GM19324 (cell line): Measurements from ENCODE around the gene ACTG2.
A peak's percentile ranks its signal among the peaks of the same experiment; 100 is the strongest.

ENCODE experiments used
- ATAC-seq: cut with Tn5 transposase; IDR thresholded peaks from one replicate; pipeline ENCODE4 v1.9.1; 2021; ENCODE audit warnings: mild to moderate bottlenecking, moderate library complexity; ENCODE audit not compliant: unreplicated experiment, low FRiP score

Gene ACTG2

GRCh38 chr2:73911548-73912208 lies 18.9 kb downstream of the ACTG2 start:
- ATAC-seq: no peak

- ATAC-seq: no peak
Observed at GRCh38 chr2:73913414-73914054, 20.7 kb downstream of the ACTG2 start.

GRCh38 chr2:73914667-73915066 lies 21.9 kb downstream of the ACTG2 start:
- ATAC-seq: no peak

- no peak for ATAC-seq
Observed at GRCh38 chr2:73915437-73915993, 22.7 kb downstream of the ACTG2 start.

- no peak for ATAC-seq
Observed at GRCh38 chr2:73916666-73917065, 23.9 kb downstream of the ACTG2 start.

- no peak for ATAC-seq
Observed at GRCh38 chr2:73917296-73917695, 24.5 kb downstream of the ACTG2 start.

- no peak for ATAC-seq
Observed at GRCh38 chr2:73917696-73918207, 24.9 kb downstream of the ACTG2 start.

- ATAC-seq: no peak
Observed at GRCh38 chr2:73918856-73919255, 26.0 kb downstream of the ACTG2 start.

GRCh38 chr2:73919596-73920228 lies 26.9 kb downstream of the ACTG2 start:
- ATAC-seq: no peak

GRCh38 chr2:73920577-73921545 lies 28.1 kb downstream of the ACTG2 start:
- no peak for ATAC-seq

- no peak for ATAC-seq
Observed at GRCh38 chr2:73921581-73921980, 28.8 kb downstream of the ACTG2 start.

- ATAC-seq: no peak
Observed at GRCh38 chr2:73922681-73923080, 29.9 kb downstream of the ACTG2 start.

- ATAC-seq: no peak
Observed at GRCh38 chr2:73925033-73925704, 32.4 kb downstream of the ACTG2 start.

- no peak for ATAC-seq
Observed at GRCh38 chr2:73925853-73926492, 33.2 kb downstream of the ACTG2 start.

- peak; percentile 98 for ATAC-seq
Observed at GRCh38 chr2:73926493-73927327, 33.9 kb downstream of the ACTG2 start, which contains the start of gene DGUOK. TSS of gene DGUOK (plus strand) at chr2:73926880. CDS start at chr2:73926911, 31 bp downstream.

GRCh38 chr2:73927344-73927743 lies 34.5 kb downstream of the ACTG2 start:
- ATAC-seq: no peak

GRCh38 chr2:73928963-73929347 lies 36.1 kb downstream of the ACTG2 start:
- no peak for ATAC-seq

- no peak for ATAC-seq
Observed at GRCh38 chr2:73930386-73930785, 37.6 kb downstream of the ACTG2 start.
